ENCODE measurements around the gene ALDOA. TPM values are rescaled to one million over a fixed set of nuclear protein-coding genes. Genes with fewer than 3 reads are reported as not detected.

The ALDOA gene
- polyA plus RNA-seq, 4 donors = 406 to 1,111 (median 984) TPM

DNA sequence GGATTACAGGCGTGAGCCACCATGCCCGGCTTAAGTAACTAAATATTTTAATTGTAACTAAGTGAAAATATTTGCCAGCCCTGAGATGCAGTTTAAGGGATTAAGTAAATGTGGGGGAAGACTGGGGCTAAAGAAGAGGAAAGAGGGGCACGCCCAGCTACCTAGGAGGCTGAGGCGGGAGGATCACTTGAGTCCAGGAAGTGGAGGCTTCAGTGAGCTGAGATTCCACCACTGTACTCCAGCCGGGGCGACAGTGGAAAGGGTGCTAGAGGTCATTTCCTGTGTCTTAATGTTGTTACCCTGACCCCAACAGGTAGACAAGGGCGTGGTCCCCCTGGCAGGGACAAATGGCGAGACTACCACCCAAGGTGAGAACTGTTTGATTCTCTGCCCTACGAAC is 2.8 kb downstream of the ALDOA start:
- H3K36me3 ChIP-seq (ENCODE audit: control insufficient read depth in 3 of 3, insufficient read depth in 2 of 3, low read depth in 1 of 3, low read length in 3 of 3) = peaks cover 19 to 72% (median 32%) of the 10 kb centered on the region in 3 donors
- peak overlapping the region in 1 of 3 donors; percentile 26 for H3K27ac ChIP-seq (ENCODE audit: low read depth in 1 of 3, low read length in 2 of 3)
- 78 to 80% (median 79%) methylated on average over 9 of the region's 9 CpGs for WGBS, 3 donors
- FAIRE-seq = no peak
- H3K4me1 ChIP-seq (ENCODE audit: control insufficient read depth in 3 of 3, insufficient read depth in 2 of 3, low read depth in 1 of 3, low read length in 2 of 3) = peaks cover 0 to 33% (median 6%) of the 10 kb centered on the region in 3 donors
- DNase-seq = no peak
- no peaks in the 10 kb centered on the region for H3K9me3 ChIP-seq (ENCODE audit: control insufficient read depth in 2 of 2, insufficient read depth in 1 of 2, low read depth in 1 of 2, low read length in 1 of 2)
- no peaks in the 10 kb centered on the region for H3K27me3 ChIP-seq (ENCODE audit: control insufficient read depth in 3 of 3, insufficient read depth in 3 of 3, low read length in 3 of 3)
- H3K4me3 ChIP-seq (ENCODE audit: low read depth in 1 of 3, low read length in 3 of 3) = no peak overlapping the region

GRCh38 chr16:30068750-30069610 is 3.4 kb downstream of the ALDOA start:
- 79 to 83% (median 81%) methylated on average over 17 of the region's 17 CpGs for WGBS, 3 donors
- no peaks in the 10 kb centered on the region for H3K27me3 ChIP-seq (ENCODE audit: control insufficient read depth in 3 of 3, insufficient read depth in 3 of 3, low read length in 3 of 3)
- peaks cover 0 to 27% (median 2%) of the 10 kb centered on the region in 3 donors for H3K4me1 ChIP-seq (ENCODE audit: control insufficient read depth in 3 of 3, insufficient read depth in 2 of 3, low read depth in 1 of 3, low read length in 2 of 3)
- FAIRE-seq = no peak
- H3K27ac ChIP-seq (ENCODE audit: low read depth in 1 of 3, low read length in 2 of 3) = peak overlapping the region in 1 of 3 donors; percentile 26
- H3K4me3 ChIP-seq (ENCODE audit: low read depth in 1 of 3, low read length in 3 of 3) = no peak overlapping the region
- no peaks in the 10 kb centered on the region for H3K9me3 ChIP-seq (ENCODE audit: control insufficient read depth in 2 of 2, insufficient read depth in 1 of 2, low read depth in 1 of 2, low read length in 1 of 2)
- H3K36me3 ChIP-seq (ENCODE audit: control insufficient read depth in 3 of 3, insufficient read depth in 2 of 3, low read depth in 1 of 3, low read length in 3 of 3) = peaks cover 19 to 72% (median 32%) of the 10 kb centered on the region in 3 donors
- DNase-seq = peak; percentile 36 to 49

DNA sequence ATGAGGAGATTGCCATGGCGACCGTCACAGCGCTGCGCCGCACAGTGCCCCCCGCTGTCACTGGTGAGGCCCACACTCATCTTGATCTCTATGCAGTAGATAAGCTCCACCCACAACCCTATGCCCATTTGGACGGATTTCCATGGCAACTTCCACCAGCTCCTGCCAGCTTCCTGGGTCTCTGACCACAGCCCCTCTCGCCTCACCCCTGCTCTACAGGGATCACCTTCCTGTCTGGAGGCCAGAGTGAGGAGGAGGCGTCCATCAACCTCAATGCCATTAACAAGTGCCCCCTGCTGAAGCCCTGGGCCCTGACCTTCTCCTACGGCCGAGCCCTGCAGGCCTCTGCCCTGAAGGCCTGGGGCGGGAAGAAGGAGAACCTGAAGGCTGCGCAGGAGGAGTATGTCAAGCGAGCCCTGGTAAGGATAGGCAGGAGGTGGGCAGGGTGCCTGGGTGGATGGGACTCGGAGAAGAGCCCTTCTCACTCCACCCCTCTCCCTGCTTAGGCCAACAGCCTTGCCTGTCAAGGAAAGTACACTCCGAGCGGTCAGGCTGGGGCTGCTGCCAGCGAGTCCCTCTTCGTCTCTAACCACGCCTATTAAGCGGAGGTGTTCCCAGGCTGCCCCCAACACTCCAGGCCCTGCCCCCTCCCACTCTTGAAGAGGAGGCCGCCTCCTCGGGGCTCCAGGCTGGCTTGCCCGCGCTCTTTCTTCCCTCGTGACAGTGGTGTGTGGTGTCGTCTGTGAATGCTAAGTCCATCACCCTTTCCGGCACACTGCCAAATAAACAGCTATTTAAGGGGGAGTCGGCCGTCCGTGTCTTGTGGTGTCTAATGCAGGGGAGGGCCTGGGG is 4.3 kb downstream of the ALDOA start:
- H3K36me3 ChIP-seq (ENCODE audit: control insufficient read depth in 3 of 3, insufficient read depth in 2 of 3, low read depth in 1 of 3, low read length in 3 of 3) = peaks cover 19 to 72% (median 32%) of the 10 kb centered on the region in 3 donors

DNA sequence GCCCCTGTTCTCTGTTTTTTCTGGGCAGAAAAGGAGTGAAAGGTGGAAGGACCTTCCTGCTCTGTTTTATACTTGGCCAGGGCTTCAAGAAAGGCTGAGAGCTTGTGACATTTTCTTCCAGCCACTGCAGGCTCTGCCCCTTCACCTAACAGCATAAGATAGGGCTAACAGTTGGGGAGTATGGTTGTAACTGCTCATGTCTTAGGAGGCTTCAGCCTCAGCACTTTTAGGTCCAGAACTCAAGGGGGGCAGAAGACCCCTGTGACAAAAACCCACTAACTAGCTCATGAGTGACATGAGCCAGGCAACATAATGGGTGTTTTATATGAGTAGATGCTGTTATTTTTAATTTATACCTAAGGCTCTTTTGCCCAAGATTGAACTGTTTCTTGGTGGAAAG is 4.9 kb downstream of the ALDOA start:
- Histone ChIP-seq H3K9me3 (ENCODE audit: control insufficient read depth in 2 of 2, insufficient read depth in 1 of 2, low read depth in 1 of 2, low read length in 1 of 2) (no peaks in the 10 kb centered on the region), H3K27ac (ENCODE audit: low read depth in 1 of 3, low read length in 2 of 3) (no peak overlapping the region), H3K36me3 (ENCODE audit: control insufficient read depth in 3 of 3, insufficient read depth in 2 of 3, low read depth in 1 of 3, low read length in 3 of 3) (peaks cover 19 to 72% (median 32%) of the 10 kb centered on the region in 3 donors), H3K27me3 (ENCODE audit: control insufficient read depth in 3 of 3, insufficient read depth in 3 of 3, low read length in 3 of 3) (no peaks in the 10 kb centered on the region), H3K4me1 (ENCODE audit: control insufficient read depth in 3 of 3, insufficient read depth in 2 of 3, low read depth in 1 of 3, low read length in 2 of 3) (peaks cover 0 to 23% (median 2%) of the 10 kb centered on the region in 3 donors), H3K4me3 (ENCODE audit: low read depth in 1 of 3, low read length in 3 of 3) (no peak overlapping the region)
- FAIRE-seq (no peak), DNase-seq (no peak)

More for the DNA sequence above, 4.3 kb downstream of the ALDOA start:
- Histone ChIP-seq H3K27ac (ENCODE audit: low read depth in 1 of 3, low read length in 2 of 3) (peak overlapping the region in 1 of 3 donors; percentile 1), H3K27me3 (ENCODE audit: control insufficient read depth in 3 of 3, insufficient read depth in 3 of 3, low read length in 3 of 3) (no peaks in the 10 kb centered on the region), H3K4me3 (ENCODE audit: low read depth in 1 of 3, low read length in 3 of 3) (no peak overlapping the region), H3K4me1 (ENCODE audit: control insufficient read depth in 3 of 3, insufficient read depth in 2 of 3, low read depth in 1 of 3, low read length in 2 of 3) (peaks cover 0 to 20% (median 2%) of the 10 kb centered on the region in 3 donors), H3K9me3 (ENCODE audit: control insufficient read depth in 2 of 2, insufficient read depth in 1 of 2, low read depth in 1 of 2, low read length in 1 of 2) (no peaks in the 10 kb centered on the region)
- DNase-seq = no peak
- FAIRE-seq = no peak
- WGBS, 3 donors = 77 to 86% (median 78%) methylated on average over 30 to 31 of the region's 31 CpGs

GRCh38 chr16:30075503-30076275 is 10.1 kb downstream of the ALDOA start, which contains the start of gene PPP4C:
PPP4C (plus strand) TSS chr16:30075994; CDS start chr16:30076378, 384 bp downstream.
- Histone ChIP-seq H3K36me3 (ENCODE audit: control insufficient read depth in 3 of 3, insufficient read depth in 2 of 3, low read depth in 1 of 3, low read length in 3 of 3) (peaks cover 13 to 62% (median 15%) of the 10 kb centered on the region in 3 donors), H3K4me1 (ENCODE audit: control insufficient read depth in 3 of 3, insufficient read depth in 2 of 3, low read depth in 1 of 3, low read length in 2 of 3) (peaks cover 2 to 19% (median 5%) of the 10 kb centered on the region in 3 donors), H3K27ac (ENCODE audit: low read depth in 1 of 3, low read length in 2 of 3) (peak within 1 kb of the TSS; percentile 76 to 97 (median 96)), H3K4me3 (ENCODE audit: low read depth in 1 of 3, low read length in 3 of 3) (peak within 1 kb of the TSS; percentile 81 to 97 (median 96)), H3K9me3 (ENCODE audit: control insufficient read depth in 2 of 2, insufficient read depth in 1 of 2, low read depth in 1 of 2, low read length in 1 of 2) (no peaks in the 10 kb centered on the region), H3K27me3 (ENCODE audit: control insufficient read depth in 3 of 3, insufficient read depth in 3 of 3, low read length in 3 of 3) (no peaks in the 10 kb centered on the region)
- 1 to 2% (median 2%) methylated on average over 31 to 67 of the region's 67 CpGs for WGBS, 3 donors
- DNase-seq (peak; percentile 90 to 96), FAIRE-seq (no peak)

- DNase-seq = peak; percentile 32 to 60
- H3K4me3 ChIP-seq (ENCODE audit: low read depth in 1 of 3, low read length in 3 of 3) = peak overlapping the region; percentile 81 to 97 (median 96)
- H3K36me3 ChIP-seq (ENCODE audit: control insufficient read depth in 3 of 3, insufficient read depth in 2 of 3, low read depth in 1 of 3, low read length in 3 of 3) = peaks cover 13 to 62% (median 17%) of the 10 kb centered on the region in 3 donors
- H3K27ac ChIP-seq (ENCODE audit: low read depth in 1 of 3, low read length in 2 of 3) = peak overlapping the region; percentile 76 to 97 (median 96)
- no peaks in the 10 kb centered on the region for H3K27me3 ChIP-seq (ENCODE audit: control insufficient read depth in 3 of 3, insufficient read depth in 3 of 3, low read length in 3 of 3)
- H3K4me1 ChIP-seq (ENCODE audit: control insufficient read depth in 3 of 3, insufficient read depth in 2 of 3, low read depth in 1 of 3, low read length in 2 of 3) = peaks cover 2 to 25% (median 5%) of the 10 kb centered on the region in 3 donors
- 1% methylated on average over 33 of the region's 33 CpGs for WGBS, 3 donors
- no peak for FAIRE-seq
- no peaks in the 10 kb centered on the region for H3K9me3 ChIP-seq (ENCODE audit: control insufficient read depth in 2 of 2, insufficient read depth in 1 of 2, low read depth in 1 of 2, low read length in 1 of 2)
Observed at GRCh38 chr16:30076276-30076791, 10.8 kb downstream of the ALDOA start.

- Histone ChIP-seq H3K4me1 (ENCODE audit: control insufficient read depth in 3 of 3, insufficient read depth in 2 of 3, low read depth in 1 of 3, low read length in 2 of 3) (peaks cover 2 to 25% (median 5%) of the 10 kb centered on the region in 3 donors), H3K27ac (ENCODE audit: low read depth in 1 of 3, low read length in 2 of 3) (no peak overlapping the region)
Observed at GRCh38 chr16:30077656-30078055, 12.1 kb downstream of the ALDOA start.

More at GRCh38 chr16:30077656-30078055, 12.1 kb downstream of the ALDOA start:
- DNase-seq = no peak
- FAIRE-seq = no peak
- H3K4me3 ChIP-seq (ENCODE audit: low read depth in 1 of 3, low read length in 3 of 3) = no peak overlapping the region
- 77 to 81% (median 80%) methylated on average over 6 of the region's 6 CpGs for WGBS, 3 donors
- H3K36me3 ChIP-seq (ENCODE audit: control insufficient read depth in 3 of 3, insufficient read depth in 2 of 3, low read depth in 1 of 3, low read length in 3 of 3) = peaks cover 10 to 60% (median 14%) of the 10 kb centered on the region in 3 donors
- no peaks in the 10 kb centered on the region for H3K9me3 ChIP-seq (ENCODE audit: control insufficient read depth in 2 of 2, insufficient read depth in 1 of 2, low read depth in 1 of 2, low read length in 1 of 2)
- no peaks in the 10 kb centered on the region for H3K27me3 ChIP-seq (ENCODE audit: control insufficient read depth in 3 of 3, insufficient read depth in 3 of 3, low read length in 3 of 3)

All from small intestine (tissue), 7 donors.